Activated CD4-positive, alpha-beta T cell treated with anti-CD3 and anti-CD28 coated beads for 48 hours (primary cell): Measurements from ENCODE around the gene NPAP1.
"Not testable (repeated sequence)": the region's sequence is repeated elsewhere in the genome, so short reads cannot be mapped to it uniquely, and the experiment has no call there.

Source experiments
- DNase-seq: peaks from one replicate; pipeline ENCODE4 v3.0.0-alpha.2; 2020

NPAP1 gene

GRCh38 chr15:24675332-24676144 lies at the start of gene NPAP1:
TSS of gene NPAP1 (plus strand) at chr15:24675775. CDS start at chr15:24675868, 93 bp downstream.
- DNase-seq: no peak

DNA sequence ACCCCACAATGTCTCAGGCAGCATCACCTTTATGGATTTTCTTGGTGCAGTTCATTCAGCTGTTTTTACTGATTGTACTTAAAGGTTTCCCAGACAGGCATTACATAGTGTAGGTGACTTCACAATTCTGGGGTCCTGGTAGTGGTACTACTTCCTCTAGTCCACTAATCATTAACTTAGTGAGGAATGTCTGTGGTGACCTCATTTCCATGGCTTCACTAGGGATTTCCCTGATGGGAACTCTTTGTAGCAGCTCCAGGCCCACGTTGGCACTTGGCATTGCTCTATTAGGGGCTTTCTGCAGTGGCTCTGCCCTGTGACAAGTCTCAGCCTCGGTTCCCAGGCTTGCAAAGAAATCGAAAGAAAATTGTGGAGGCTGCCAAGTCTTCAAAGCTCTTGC lies 48.1 kb upstream of the NPAP1 start:
- DNase-seq: no peak

- DNase-seq: no peak
Observed at GRCh38 chr15:24633082-24633481, 42.5 kb upstream of the NPAP1 start.

GRCh38 chr15:24639412-24639811 lies 36.2 kb upstream of the NPAP1 start:
- not testable (repeated sequence) for DNase-seq

- DNase-seq: no peak
Observed at GRCh38 chr15:24645627-24646026, 29.9 kb upstream of the NPAP1 start.

GRCh38 chr15:24659622-24660021 lies 16.0 kb upstream of the NPAP1 start:
- DNase-seq: no peak

GRCh38 chr15:24662991-24663390 lies 12.6 kb upstream of the NPAP1 start:
- DNase-seq: no peak

DNA sequence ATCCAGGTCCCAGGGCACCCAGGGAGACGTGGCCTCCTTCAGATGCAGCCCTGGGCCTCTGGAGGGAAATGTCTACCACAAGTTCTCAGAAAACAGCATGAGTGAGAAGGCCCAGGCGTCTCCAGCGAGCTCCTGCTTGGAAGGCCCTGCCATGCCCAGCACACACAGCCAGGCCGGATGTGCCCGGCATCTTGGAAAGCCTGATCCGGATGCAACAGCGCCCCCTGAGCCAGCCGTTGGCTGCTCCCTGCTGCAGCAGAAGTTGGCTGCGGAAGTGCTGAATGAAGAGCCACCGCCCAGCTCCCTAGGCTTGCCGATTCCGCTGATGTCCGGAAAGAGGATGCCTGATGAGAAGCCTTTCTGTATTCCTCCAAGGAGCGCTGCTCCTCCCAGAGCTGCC lies 856 bp downstream of the NPAP1 start:
- DNase-seq: no peak

- DNase-seq: no peak
Observed at GRCh38 chr15:24678485-24678884, 2.9 kb downstream of the NPAP1 start.

DNA sequence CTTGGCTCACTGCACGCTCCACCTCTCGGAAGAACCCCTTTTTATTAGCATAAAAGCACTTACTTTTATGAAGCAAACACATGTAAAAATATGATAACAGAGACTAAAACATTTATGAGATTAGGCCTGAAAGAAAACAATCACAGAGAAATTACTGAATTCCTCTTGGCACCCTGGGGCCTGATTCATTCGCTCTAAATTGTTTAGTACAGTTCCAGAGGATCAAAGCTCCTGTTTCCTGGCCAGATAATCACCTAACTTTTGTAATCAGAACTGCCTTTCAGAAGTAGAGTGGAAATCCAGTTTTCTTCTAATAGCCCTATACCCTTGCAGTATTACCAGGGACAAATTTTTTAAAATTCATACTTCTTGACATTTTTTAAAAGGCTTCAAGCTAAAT lies 6.4 kb downstream of the NPAP1 start:
- no peak for DNase-seq

DNA sequence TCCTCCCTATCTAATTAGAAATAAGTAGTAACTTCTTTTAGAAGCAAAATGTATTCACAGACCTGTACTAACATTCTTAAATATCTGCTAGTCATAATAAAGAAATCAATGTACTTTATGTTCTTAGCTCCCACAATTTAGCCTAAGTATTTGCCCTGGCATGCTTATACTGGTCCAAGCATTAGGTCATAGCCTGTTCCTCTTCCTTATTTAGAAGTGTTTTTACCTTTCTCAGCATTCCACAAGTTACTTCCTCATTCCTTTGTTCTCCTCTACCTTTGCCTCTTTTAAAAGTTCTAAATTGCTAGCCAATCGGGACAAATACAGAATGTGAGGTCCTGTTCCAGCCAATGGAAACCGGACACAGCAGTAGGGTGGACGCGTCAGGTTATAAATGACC lies 7.3 kb downstream of the NPAP1 start:
- not testable (repeated sequence) for DNase-seq

DNA sequence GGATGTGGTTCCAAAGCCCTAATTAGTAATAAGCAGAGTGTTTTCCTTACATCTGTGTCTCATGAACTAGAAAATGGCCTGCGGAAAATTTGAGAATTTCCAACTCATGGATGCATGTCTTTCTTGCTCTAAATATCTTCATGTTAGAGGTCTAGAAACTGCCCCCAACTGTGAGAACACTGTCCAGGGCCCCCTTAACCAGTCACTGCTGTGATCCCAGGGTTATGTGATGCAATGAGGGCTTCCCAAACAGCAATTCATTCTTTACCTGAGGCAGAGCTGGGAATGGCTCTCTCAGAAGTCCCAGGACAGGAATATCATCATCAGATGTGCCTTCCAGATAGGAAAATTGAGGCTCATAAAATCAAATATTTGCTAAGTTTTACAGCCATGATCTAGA lies 8.2 kb downstream of the NPAP1 start:
- DNase-seq: no peak

GRCh38 chr15:24684313-24684712 lies 8.7 kb downstream of the NPAP1 start:
- no peak for DNase-seq

- DNase-seq: no peak
Observed at GRCh38 chr15:24696201-24696600, 20.6 kb downstream of the NPAP1 start.

DNA sequence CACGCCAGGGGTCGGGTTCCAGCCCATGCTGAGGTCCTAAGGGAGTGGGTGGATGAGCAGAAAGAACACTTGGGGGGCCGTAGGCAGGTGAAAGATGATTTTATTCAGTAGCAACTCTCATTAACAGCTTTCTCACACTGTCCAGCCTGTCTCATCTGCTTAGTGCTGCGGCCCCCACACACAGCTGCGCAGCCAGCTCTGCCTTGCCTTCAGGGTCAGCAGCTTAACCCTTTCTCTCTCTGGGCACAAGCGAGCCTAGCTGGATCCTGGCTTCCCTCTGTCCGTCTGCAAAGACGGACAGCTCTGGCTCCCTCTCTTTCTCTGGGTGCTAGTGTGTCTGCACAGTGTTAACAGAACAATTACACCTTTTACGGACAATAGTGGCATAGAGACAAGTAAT lies 21.3 kb downstream of the NPAP1 start:
- no peak for DNase-seq

- DNase-seq: no peak
Observed at GRCh38 chr15:24718289-24719082, 42.9 kb downstream of the NPAP1 start.

DNA sequence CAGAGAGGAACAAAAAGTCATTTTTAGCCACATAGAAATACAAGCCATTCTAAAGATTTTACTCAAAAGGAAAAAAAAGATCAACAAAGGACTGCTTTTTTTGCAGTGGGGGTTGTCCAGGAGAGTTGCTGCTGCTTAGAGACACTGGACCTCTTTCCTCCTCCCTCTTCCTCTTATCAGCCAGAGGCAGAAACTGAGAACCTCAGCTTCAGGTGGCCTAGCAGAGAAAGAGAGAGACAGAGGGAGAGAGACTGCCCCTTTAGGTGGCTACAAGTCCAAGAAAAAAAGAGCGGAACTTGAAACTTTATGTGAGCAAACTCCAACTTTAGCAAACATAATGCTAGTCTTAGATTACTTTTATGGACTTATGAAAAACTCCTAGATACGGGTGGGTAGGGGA lies 54.2 kb downstream of the NPAP1 start:
- DNase-seq: no peak
